GM10847 (cell line): Measurements from ENCODE around the gene MRPL18.

ENCODE experiments used
- POLR2A ChIP-seq: IDR thresholded peaks from 2 replicates; pipeline ENCODE4 v1.6.1; 2011; ENCODE audit not compliant: insufficient read length; ENCODE audit errors: extremely low read depth

MRPL18 gene

GRCh38 chr6:159826968-159827647, 36.8 kb downstream of the MRPL18 start:
- TF ChIP-seq POLR2A = no peak

GRCh38 chr6:159828074-159828473, 37.8 kb downstream of the MRPL18 start:
- TF ChIP-seq POLR2A = no peak

- TF ChIP-seq POLR2A = no peak
These were observed 39.3 kb downstream of the MRPL18 start for GRCh38 chr6:159829526-159829925.

GRCh38 chr6:159830501-159831372, 40.5 kb downstream of the MRPL18 start:
- TF ChIP-seq POLR2A = no peak

GRCh38 chr6:159831373-159831679, 41.1 kb downstream of the MRPL18 start:
- TF ChIP-seq POLR2A = no peak

GRCh38 chr6:159832946-159833345, 42.7 kb downstream of the MRPL18 start:
- TF ChIP-seq POLR2A = no peak

- no peak for TF ChIP-seq POLR2A
These were observed 43.3 kb downstream of the MRPL18 start for GRCh38 chr6:159833556-159833955.

- no peak for TF ChIP-seq POLR2A
These were observed 43.8 kb downstream of the MRPL18 start for GRCh38 chr6:159833997-159834603.

GRCh38 chr6:159836718-159837490, 46.6 kb downstream of the MRPL18 start:
- TF ChIP-seq POLR2A = no peak

GRCh38 chr6:159837511-159837910, 47.2 kb downstream of the MRPL18 start:
- no peak for TF ChIP-seq POLR2A

GRCh38 chr6:159838020-159838744, 47.9 kb downstream of the MRPL18 start:
- TF ChIP-seq POLR2A = no peak

- TF ChIP-seq POLR2A = no peak
These were observed 51.8 kb downstream of the MRPL18 start for GRCh38 chr6:159842035-159842434.

- TF ChIP-seq POLR2A = no peak
These were observed 54.7 kb downstream of the MRPL18 start for GRCh38 chr6:159844737-159845645.
